ENCODE data around the gene NLRP12.

GRCh38 chr19:53810187-53810546 is 13.9 kb downstream of the NLRP12 start:
- no peak for TF ChIP-seq POLR2A (IDR thresholded peaks at IDR 0.05)
- TF ChIP-seq CTCF (IDR thresholded peaks at IDR 0.05), result no peak

Measured in lower leg skin (tissue), 3 donors.